GM21381 (cell line): ENCODE measurements around the gene LMAN1L.

Source experiments
- ATAC-seq: cut with Tn5 transposase; IDR thresholded peaks from one replicate; pipeline ENCODE4 v1.9.1; 2021; ENCODE audit warnings: mild to moderate bottlenecking, moderate library complexity; ENCODE audit not compliant: unreplicated experiment

Gene LMAN1L

DNA sequence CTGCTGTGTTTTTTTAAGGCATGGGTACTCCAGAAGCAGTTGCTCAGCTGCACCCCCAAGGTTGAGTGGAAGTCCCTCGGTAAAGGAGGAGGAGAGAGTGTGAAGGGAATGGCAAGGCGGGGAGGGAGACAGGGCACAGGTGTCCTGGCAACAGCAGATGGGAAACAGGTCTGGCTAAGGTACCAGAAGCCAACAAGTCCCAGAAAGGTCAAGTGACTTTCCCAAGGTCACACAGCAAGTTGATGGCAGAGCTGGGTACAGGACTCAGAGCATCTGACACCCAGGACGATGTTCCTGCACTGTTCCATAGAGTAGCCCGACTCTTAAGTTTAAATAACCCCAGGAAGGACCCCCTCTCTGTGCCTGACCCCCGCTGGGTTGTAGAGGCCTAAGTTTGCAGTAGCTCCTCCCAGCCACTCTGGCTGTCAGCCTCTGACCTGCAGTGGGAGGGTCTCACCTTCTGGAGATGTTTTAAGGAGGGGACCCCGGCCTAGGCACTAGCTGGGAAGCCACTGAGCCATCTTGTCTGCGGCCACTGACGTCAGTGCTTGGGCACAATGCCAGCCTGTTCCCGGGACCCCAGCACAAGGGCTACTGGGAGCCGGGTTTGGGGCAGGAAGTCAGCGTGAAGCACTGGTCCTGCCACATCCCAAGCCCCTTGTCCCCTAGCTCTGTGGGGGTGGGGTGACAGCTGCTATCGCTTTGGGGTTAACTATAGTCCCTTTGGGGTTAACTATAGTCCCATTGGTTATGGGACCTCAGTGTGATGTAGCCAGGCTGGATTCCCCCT lies 20.2 kb upstream of the LMAN1L start:
- no peak for ATAC-seq

DNA sequence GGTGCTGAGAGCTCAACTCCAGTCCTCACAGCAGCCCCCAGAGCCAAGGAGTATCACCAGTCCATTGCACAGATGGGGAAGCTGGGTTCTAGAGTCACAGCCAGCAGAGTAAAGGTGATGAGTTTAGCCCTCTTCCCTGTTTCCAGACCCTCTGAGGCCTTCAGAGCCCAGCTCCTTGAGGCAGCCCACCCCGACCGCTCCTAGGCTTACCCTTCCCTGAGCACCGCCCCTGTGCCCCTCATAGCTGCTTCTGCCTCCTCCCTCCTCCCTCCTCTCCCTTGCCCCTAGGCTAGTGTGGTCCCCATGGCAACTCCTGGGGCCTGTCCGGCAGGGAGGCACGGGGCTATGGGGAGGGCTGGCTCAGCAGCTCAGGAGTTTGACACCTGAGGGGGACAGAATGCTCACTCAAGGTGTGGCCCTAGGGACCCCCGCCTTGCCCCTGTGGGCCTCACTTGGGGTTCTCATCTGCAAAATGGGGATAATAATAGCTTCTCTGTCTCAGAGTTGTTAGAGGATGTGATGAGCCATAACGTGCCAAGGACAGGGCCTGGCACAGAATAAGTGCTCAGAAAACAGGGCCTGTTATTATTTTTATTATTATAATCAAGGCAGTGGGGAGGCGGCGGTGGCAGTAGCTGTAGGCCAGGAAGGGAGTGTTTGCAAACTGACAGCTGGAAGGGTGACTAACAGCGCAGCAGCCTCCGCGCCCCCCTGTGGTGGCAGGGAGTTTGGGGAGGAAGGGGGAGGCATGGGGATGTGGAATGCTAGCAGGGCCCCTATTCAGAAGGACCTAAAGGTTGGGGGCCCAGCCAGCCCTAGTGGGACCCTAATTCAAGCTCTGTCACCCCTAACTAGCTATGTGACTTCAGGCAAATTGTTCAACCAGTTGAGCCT lies 19.3 kb upstream of the LMAN1L start:
- no peak for ATAC-seq

DNA sequence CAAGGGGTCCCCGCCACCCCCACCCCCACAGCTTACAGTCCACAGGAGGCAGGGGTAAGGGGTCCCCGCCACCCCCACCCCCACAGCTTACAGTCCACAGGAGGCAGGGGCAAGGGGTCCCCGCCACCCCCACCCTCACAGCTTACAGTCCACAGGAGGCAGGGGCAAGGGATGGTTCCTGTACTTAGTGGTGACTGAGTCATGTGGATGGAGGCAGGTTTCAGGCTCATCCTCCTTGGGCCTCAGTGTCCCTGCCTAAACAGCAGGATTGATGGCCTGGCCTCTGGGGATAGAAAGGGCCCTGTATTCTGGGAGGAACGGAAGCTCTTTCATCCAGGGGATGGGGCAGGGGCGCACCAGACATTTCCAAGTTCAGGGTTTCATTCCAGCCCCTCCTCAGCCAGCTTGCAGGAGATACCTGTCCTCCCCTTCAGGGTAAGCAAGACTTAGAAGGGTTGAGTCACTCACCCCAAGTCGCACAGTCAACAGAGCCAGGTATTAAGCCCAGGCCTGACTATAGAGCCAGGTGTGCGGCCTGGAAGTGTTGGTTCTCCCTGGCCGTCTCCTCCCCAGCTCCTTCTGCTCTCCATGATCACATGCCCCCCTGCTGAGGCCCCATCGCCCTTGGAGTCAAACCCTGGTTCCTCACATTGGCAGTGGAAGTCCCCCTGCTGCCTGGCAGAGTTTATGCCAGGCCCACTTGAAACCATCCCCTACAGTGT lies 18.2 kb upstream of the LMAN1L start:
- ATAC-seq: no peak

DNA sequence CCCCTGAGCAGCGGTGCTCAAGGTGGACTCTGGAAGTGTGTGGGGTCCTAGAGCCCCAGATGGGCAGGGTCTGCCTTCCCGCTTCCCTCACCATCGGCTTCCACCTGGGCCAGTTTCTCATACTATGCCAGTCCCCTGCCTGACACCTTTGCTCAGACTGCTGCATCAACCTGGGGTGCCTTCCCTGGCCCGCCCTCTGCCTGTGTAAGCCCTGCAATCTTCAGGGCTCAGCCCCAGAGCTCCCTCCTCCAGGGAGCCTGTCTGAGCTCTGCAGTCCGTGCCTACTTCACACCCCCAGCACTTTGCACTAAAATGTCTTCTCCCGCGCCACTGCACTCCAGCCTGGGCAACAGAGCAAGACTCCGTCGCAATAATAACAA lies 17.7 kb upstream of the LMAN1L start:
- ATAC-seq: no peak

DNA sequence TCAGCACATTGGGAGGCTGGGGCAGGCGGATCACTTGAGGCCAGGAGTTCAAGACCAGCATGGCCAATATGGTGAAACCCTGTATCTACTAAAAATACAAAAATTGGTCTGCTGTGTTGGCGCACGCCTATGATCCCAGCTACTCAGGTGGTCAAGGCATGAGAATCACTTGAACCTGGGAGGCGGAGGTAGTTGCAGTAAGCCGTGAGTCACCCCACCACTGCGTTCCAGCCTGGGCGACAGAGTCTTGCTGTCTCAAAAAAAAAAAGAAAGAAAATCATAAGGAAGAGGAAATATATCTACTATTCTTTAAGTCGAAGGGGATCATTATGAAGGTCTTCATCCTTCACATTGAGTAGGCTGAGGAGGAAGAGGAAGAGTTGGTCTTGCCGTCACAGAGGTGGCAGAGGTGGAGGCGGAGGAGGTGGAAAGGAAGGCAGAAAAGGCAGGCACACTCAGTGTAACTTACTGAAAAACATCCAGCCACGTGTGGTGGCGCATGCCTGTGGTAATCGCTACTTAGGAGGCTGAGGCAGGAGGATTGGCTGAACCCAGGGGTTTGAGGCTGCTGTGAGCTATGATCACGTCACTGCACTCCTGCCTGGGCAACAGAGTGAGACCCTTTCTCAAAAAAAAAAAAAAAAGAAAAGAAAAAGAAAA lies 16.5 kb upstream of the LMAN1L start:
- no peak for ATAC-seq

DNA sequence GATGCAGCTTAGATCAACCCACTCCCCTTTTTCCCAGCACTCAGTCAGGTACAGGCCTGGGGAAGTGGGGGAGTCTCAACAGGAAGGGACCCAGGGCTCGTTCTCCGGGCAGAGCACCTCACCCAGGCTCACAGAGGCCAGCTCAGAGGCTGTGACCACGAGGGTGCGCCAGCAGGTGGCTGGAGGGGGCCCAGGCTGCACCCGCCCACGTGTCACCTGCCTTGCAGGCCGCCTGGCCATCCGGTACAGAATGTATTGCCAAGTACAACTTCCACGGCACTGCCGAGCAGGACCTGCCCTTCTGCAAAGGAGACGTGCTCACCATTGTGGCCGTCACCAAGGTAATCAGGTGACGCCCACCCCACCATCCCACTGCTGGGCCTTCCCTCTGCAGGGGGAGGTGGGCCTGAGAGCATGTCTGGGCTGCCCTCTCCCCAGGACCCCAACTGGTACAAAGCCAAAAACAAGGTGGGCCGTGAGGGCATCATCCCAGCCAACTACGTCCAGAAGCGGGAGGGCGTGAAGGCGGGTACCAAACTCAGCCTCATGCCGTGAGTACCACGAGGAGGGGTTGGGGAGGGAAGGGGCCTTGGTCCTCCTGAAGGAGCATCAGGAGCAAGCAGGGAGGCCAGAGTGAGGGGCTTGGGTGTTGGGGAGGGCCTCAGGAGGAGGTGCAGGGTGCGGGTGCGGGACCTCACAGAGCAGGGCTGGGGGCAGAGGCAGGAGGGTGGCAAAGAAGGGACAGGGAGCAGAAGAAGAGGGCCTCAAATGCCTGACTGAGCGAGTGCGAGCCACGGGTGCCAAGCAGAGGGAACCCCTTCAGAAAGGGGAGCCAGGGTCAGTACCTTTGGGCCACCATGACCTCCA lies 14.0 kb upstream of the LMAN1L start:
- no peak for ATAC-seq

DNA sequence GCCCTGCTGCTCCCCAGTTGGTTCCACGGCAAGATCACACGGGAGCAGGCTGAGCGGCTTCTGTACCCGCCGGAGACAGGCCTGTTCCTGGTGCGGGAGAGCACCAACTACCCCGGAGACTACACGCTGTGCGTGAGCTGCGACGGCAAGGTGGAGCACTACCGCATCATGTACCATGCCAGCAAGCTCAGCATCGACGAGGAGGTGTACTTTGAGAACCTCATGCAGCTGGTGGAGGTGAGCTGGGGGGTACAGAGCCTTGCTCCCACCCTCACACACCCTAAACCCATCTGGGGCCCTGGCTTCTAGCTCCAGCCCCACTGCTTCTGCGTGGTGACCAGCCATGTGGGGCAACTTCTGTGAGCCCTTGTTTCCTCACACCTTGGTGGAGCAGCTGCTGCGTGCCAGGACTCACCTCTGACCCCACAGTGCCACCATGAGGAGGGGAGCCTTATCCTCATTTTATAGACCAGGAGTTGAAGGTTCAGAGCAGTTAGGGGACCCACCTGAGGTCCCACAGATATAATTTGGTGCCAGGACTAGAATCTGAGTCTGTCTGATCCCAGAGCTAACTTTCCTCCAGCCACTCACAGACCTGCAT lies 13.3 kb upstream of the LMAN1L start:
- ATAC-seq: no peak

DNA sequence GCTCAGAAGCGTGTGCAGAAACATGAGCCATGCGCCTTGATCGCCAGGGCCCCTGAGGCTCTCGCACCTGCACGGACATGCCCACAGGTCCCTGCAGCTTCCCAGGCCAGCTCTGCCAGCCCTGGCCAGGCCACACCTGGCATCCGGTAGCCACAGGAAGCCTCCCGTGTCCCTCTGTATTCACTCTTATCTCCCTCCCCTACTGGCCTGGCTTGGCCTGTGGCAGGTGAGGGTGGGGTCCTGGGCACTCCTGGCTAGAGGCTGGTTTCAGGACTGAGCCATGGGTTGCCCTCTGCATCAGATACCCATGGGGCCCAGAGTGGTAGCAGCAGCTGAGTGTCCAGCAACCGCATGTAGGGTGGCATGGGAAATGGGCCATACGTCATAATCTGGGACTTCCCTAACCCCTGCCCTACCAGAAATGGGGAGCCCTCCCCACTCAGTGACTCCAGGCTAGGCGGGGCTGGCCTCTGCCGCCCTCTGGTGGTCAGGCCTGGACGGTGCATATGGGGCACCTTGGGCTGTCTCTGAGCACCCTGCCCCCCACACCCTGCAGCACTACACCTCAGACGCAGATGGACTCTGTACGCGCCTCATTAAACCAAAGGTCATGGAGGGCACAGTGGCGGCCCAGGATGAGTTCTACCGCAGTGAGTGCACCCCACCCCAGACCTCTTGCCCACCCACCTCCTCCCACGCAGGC lies 12.6 kb upstream of the LMAN1L start:
- ATAC-seq: peak; percentile 62

DNA sequence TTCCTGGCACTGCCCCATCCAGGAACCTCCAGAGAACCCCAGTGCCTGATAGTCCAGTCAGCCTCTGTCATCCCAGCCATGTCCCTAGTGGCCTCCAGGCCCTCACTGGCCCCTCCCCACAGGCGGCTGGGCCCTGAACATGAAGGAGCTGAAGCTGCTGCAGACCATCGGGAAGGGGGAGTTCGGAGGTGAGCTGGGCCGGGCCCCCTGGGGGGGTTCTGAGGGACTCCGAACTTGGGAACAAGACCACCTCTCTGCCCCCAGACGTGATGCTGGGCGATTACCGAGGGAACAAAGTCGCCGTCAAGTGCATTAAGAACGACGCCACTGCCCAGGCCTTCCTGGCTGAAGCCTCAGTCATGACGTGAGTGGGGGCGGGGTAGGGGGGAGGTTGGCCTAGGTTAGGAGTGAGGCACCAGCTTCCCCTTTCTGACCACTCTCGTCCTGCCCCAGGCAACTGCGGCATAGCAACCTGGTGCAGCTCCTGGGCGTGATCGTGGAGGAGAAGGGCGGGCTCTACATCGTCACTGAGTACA lies 12.0 kb upstream of the LMAN1L start:
- ATAC-seq: no peak

DNA sequence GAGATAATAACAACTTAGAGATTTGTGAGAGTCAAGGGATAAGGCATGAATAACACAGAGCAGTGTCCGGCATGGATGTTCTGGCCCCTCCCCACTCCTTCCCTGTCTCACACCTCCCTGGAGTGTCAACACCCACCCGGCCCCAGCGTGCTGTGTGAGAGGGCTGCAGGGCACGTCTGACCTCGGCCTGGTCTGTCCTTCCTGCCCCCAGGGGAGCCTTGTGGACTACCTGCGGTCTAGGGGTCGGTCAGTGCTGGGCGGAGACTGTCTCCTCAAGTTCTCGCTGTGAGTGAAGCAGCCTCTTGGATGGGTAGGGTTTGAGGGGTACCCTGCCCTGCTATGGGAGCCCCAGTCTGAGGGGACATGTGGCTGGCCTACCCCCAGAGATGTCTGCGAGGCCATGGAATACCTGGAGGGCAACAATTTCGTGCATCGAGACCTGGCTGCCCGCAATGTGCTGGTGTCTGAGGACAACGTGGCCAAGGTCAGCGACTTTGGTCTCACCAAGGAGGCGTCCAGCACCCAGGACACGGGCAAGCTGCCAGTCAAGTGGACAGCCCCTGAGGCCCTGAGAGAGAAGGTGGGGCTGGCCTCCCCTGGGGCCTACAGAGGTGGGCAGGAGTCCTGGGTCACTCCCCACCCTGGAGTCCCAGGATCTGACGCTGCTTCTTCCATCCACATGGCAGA lies 11.2 kb upstream of the LMAN1L start:
- ATAC-seq: no peak

DNA sequence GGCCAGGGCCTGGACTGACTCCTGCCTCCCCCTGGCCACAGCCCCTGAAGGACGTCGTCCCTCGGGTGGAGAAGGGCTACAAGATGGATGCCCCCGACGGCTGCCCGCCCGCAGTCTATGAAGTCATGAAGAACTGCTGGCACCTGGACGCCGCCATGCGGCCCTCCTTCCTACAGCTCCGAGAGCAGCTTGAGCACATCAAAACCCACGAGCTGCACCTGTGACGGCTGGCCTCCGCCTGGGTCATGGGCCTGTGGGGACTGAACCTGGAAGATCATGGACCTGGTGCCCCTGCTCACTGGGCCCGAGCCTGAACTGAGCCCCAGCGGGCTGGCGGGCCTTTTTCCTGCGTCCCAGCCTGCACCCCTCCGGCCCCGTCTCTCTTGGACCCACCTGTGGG lies 10.3 kb upstream of the LMAN1L start:
- ATAC-seq: no peak

DNA sequence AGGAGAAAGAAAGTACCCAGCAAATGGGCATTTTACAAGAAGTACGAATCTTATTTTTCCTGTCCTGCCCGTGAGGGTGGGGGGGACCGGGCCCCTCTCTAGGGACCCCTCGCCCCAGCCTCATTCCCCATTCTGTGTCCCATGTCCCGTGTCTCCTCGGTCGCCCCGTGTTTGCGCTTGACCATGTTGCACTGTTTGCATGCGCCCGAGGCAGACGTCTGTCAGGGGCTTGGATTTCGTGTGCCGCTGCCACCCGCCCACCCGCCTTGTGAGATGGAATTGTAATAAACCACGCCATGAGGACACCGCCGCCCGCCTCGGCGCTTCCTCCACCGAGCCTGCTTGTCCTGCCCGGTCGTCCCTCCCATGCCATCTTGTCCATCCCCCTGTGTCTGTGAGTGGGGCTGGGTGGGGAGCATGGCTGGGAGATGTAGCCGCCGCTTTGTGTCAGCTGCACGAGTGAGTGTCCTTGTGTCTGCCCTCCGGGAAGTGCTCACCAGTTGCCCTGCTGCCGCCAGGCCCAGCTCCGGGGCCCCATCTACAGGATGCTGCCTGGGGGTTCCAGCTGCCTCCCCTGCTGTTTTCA lies 9.7 kb upstream of the LMAN1L start:
- no peak for ATAC-seq

DNA sequence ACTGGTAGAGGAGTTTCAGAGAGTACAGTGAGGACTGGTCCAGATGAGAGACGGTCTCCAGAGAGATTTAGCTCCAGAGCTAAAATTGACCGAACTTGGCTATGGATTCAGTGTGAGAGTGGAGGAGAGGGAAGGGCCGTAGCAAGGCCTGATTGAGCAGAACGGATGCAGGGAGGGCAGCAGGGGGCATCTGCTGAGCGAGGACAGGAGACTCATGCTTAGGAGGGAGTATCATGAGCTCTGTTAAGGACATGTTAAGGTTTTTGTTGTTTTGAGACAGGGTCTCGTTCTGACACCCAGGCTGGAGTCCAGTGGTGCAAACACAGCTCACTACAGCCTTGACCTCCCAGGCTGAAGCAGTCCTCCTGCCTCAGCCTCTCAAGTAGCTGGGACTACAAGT lies 7.7 kb upstream of the LMAN1L start:
- ATAC-seq: no peak

DNA sequence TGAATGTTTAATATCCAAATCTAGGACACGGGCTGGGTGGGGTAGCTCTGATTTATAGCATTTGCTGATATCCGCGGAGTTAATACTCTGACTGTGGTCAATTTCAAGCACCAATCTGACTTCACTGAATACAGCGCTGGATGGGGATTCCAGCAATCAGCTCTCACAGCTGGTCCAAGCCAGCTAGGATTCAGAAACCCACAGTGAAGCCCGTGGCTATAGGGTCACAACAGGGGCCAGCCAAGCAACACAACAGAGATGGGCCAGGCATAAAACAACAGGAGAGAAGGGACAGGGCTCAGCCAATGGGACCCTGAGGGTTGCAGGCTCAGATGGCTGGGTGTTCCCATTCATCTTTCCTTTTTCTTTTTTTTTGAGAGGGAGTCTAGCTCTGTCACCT lies 5.4 kb upstream of the LMAN1L start:
- no peak for ATAC-seq

DNA sequence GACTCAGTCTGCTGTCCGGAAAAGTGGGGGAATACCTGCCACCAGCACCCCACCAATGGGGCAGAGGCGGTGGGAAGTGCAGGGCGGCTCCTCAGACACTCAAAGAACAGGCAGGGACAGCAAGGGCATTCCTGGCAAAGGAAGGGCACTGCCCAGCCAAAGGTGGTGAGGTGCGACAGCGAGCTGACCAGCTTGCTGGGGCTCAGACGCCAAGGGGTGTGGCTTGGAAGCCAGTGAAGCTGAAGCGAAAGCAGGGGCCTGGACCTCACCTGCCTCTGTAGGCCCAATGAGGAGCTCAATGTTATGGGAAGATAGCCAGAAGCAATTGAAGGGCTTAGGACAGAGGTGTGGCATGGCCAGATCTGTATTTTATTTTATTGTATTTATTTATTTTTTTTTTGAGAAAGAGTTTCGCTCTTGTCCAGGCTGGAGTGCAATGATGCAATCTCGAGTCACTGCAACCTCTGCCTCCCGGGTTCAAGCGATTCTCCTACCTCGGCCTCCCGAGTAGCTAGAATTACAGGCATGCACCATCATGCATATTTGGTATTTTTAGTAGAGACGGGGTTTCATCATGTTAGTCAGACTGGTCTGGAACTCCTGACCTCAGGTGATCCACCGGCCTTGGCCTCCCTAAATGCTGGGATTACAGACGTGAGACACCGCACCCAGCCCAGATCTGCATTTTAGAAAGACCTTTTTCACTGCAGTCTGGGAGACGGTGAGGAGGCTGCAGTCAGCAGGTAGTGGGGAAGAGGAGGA lies 4.4 kb upstream of the LMAN1L start:
- ATAC-seq: no peak

DNA sequence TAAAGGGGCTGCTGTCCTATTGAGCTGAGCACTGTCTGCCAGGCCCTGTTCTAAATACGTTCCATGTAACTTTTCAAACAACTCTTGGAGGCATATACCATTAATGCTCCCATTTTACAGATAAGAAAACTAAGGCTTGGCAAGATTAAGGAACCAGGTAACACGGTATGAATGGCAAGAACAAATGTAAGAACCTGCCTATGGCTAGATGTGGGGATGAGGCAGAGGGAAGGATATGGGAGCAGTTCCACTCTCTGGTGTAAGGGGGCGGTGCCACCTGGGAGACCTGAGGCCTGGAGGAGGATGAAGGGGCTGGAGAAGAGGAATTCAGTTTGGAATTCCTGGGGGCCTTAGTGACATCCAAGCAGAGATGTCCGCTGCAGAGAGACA lies 3.8 kb upstream of the LMAN1L start:
- no peak for ATAC-seq

DNA sequence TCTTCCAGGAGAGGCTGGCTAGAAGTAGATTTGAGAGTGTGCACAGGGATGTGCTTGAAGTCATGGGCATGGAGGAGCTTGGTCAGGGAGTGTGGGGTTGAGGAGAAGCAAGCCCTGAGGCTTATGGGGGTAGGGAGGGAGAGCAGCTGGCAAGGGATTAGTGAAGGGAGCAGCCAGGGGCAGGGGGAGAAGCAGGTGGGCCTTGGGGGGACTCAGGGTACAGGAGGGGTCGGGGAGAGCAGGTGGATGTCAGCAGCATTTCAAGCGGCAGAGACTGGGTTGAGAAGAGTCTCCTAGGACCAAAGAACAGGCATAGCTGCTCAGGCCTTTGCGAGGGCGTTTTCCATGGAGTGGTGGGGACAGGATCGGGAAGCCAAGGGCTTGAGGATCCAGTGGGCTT lies 3.4 kb upstream of the LMAN1L start:
- no peak for ATAC-seq
